Vagina (tissue), 2 donors: Measurements from ENCODE around the gene E2F1. TPM values are rescaled to one million over a fixed set of nuclear protein-coding genes. Genes with fewer than 3 reads are reported as not detected.

ENCODE experiments used
- DNase-seq, 2 donors: peaks; one replicate each; pipeline ENCODE4 v3.0.0-alpha.2; 2017; ENCODE audit errors: extremely low spot score in 2 of 2
- H3K27ac ChIP-seq: fragments of 200-600 bp; sonication (generic); one replicate; pipeline ENCODE4 v1.5.1; 2019
- H3K27me3 ChIP-seq: fragments of 200-600 bp; sonication (generic); one replicate; pipeline ENCODE4 v1.5.1; 2019
- H3K36me3 ChIP-seq, 2 donors: fragments of 200-600 bp; sonication (generic); one replicate each; pipeline ENCODE4 v1.5.1; 2017 to 2019
- H3K4me1 ChIP-seq: fragments of 200-600 bp; sonication (generic); one replicate; pipeline ENCODE4 v1.5.1; 2019
- H3K4me3 ChIP-seq, 2 donors: fragments of 200-600 bp; sonication (generic); 1 replicate in 1 of 2; 2 replicates in 1 of 2; pipeline ENCODE4 v1.5.1; 2016 to 2019
- H3K9me3 ChIP-seq: fragments of 200-600 bp; sonication (generic); one replicate; pipeline ENCODE4 v1.5.1; 2019
- POLR2A ChIP-seq, 2 donors: fragments of 450-650 bp; IDR thresholded peaks; one replicate each; pipeline ENCODE4 v1.6.1; 2017; ENCODE audit warnings: antibody characterized with exemption in 2 of 2, mild to moderate bottlenecking in 2 of 2, moderate library complexity in 2 of 2
- POLR2AphosphoS5 ChIP-seq, 2 donors: sonication (generic); formaldehyde crosslinking; IDR thresholded peaks; one replicate each; pipeline ENCODE4 v1.9.0; 2017; ENCODE audit warnings: antibody characterized with exemption in 2 of 2, mild to moderate bottlenecking in 2 of 2, low read depth in 1 of 2; ENCODE audit not compliant: insufficient read depth in 1 of 2
- intact Hi-C: fragments of 100-400 bp; cut with DNase I; formaldehyde crosslinking; loops from one replicate; pipeline ENCODE4 v1.15.1; 2023
- total RNA-seq: library from RNA; depleted of rRNA; stranded (reverse); fragments of >200 nt; gene quantifications from one replicate; pipeline ENCODE4 v1.2.3, GENCODE V29; 2016
- TF ChIP-seq, protein P1 (sequence below), 3 experiments: fragments of 450-650 bp in 2 of 3; fragments of 200-600 bp in 1 of 3; sonication (generic) in 1 of 3; IDR thresholded peaks; one replicate each; pipeline ENCODE4 v1.5.1; 2017 to 2019; ENCODE audit warnings: antibody characterized with exemption in 3 of 3, mild to moderate bottlenecking in 2 of 3, moderate library complexity in 2 of 3

Gene E2F1
- total RNA-seq, 1 donor from 2014 or later: 0.49 TPM

DNA sequence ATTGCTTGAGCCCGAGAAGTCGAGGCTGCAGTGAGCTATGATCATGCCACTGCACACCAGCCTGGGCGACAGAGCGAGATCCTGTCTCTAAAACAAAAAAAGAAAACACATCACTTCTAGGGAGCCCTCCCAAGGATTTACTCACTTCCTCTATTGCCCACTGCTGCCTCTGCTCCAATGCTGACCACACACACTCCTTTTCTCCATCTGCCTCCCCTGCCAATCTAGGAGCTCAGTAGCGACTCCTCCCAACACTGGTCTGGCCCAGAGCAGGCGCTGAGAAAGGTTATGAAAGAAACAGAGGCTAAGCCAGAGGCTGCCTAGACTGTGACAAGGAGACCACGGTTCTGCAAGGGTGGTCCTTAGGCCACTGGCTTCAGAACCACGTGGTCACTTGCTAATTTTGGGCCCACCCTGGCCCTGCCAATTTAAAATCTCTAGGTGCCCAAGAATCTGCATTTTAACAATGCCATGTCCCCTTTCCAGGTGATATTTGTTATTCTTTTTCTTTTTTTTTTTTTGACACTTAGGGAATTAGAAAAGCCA is 1.3 kb upstream of the E2F1 start:
- no peak for DNase-seq
- Histone ChIP-seq H3K4me1 (peaks cover 19% of the 10 kb centered on the region), H3K4me3 (no peak overlapping the region), H3K27me3 (no peaks in the 10 kb centered on the region), H3K9me3 (no peaks in the 10 kb centered on the region), H3K27ac (no peak overlapping the region), H3K36me3 (no peaks in the 10 kb centered on the region)
- no peak for TF ChIP-seq POLR2AphosphoS5 (IDR thresholded peaks at IDR 0.05; ENCODE audit: insufficient read depth in 1 of 2, low read depth in 1 of 2)
- TF ChIP-seq POLR2A (IDR thresholded peaks at IDR 0.05): no peak
- TF ChIP-seq, protein P1, sequence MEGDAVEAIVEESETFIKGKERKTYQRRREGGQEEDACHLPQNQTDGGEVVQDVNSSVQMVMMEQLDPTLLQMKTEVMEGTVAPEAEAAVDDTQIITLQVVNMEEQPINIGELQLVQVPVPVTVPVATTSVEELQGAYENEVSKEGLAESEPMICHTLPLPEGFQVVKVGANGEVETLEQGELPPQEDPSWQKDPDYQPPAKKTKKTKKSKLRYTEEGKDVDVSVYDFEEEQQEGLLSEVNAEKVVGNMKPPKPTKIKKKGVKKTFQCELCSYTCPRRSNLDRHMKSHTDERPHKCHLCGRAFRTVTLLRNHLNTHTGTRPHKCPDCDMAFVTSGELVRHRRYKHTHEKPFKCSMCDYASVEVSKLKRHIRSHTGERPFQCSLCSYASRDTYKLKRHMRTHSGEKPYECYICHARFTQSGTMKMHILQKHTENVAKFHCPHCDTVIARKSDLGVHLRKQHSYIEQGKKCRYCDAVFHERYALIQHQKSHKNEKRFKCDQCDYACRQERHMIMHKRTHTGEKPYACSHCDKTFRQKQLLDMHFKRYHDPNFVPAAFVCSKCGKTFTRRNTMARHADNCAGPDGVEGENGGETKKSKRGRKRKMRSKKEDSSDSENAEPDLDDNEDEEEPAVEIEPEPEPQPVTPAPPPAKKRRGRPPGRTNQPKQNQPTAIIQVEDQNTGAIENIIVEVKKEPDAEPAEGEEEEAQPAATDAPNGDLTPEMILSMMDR (IDR thresholded peaks at IDR 0.05): no peak
- intact Hi-C loops: no loop called here

DNA sequence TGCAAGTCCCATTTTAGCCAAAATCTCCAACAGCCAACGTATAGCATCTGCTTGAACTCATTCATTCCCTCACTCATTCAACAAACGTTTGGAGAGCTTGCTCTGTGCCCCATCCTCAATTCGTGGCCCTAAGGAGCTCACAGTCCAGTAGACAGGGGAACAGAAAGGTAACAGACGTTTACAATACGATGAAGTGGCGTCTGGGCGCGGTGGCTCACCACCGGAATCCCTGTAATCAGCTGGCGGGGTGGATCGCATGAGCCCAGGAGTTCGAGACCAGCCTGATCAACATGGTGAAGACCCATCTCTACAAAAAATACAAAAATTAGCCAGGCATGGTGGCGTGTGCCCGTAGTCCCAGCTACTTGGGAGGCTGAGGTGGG is 790 bp upstream of the E2F1 start:
- intact Hi-C loops: no loop called here
- Histone ChIP-seq H3K9me3 (no peaks in the 10 kb centered on the region), H3K4me3 (peak overlapping the region; percentile 35 to 59), H3K36me3 (no peaks in the 10 kb centered on the region), H3K27me3 (no peaks in the 10 kb centered on the region), H3K27ac (peak overlapping the region; percentile 68), H3K4me1 (peaks cover 19% of the 10 kb centered on the region)
- TF ChIP-seq POLR2A (IDR thresholded peaks at IDR 0.05) (no peak), POLR2AphosphoS5 (IDR thresholded peaks at IDR 0.05; ENCODE audit: insufficient read depth in 1 of 2, low read depth in 1 of 2) (no peak)
- TF ChIP-seq, protein P1 (IDR thresholded peaks at IDR 0.05): no peak
- DNase-seq: no peak

DNA sequence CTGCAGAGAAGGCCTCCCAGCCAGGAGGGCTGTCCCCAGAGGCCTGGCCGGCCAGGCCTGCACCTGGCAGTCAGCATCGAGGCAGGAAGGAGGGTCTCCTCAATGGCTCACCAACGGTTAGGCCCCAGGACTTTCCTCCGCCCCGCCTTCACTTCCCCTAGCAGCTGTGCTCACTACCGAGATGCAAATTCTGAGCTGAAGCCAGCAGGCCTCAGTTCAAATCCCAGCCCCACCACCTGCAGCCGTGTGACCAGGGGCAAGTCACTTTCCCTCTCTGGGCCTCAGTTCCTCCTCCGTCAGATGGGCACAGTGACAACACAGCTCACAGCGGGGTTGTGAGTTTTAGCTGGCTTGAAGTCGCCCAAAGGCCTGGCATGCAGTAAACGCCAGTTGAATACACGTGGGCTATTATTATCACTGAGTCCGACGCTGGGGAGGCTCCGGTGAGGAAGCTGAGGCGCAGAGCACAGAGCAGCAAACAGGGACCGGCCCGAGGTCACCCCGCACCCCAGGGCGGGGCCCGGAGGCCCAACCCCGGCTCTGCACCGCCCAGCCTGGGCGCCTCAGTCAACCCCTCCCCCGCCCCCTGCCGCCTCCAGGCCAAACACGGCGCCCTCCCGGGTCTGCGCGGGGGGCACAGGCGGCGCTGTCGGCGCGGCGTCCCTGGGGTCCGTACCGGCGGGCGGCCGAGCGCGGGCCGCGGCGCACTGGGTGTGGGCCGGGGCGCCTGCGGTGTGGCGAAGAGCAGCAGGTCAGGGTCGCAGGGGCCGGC is 671 bp downstream of the E2F1 start:
- no peaks in the 10 kb centered on the region for H3K9me3 ChIP-seq
- no peak for TF ChIP-seq POLR2AphosphoS5 (IDR thresholded peaks at IDR 0.05; ENCODE audit: insufficient read depth in 1 of 2, low read depth in 1 of 2)
- TF ChIP-seq, protein P1 (IDR thresholded peaks at IDR 0.05): no peak
- no peak for TF ChIP-seq POLR2A (IDR thresholded peaks at IDR 0.05)
- H3K36me3 ChIP-seq: no peaks in the 10 kb centered on the region
- peak overlapping the region; percentile 35 to 59 for H3K4me3 ChIP-seq
- intact Hi-C loops: no loop called here
- peak overlapping the region; percentile 23 for H3K27ac ChIP-seq
- no peaks in the 10 kb centered on the region for H3K27me3 ChIP-seq
- peaks cover 19% of the 10 kb centered on the region for H3K4me1 ChIP-seq
- no peak for DNase-seq

DNA sequence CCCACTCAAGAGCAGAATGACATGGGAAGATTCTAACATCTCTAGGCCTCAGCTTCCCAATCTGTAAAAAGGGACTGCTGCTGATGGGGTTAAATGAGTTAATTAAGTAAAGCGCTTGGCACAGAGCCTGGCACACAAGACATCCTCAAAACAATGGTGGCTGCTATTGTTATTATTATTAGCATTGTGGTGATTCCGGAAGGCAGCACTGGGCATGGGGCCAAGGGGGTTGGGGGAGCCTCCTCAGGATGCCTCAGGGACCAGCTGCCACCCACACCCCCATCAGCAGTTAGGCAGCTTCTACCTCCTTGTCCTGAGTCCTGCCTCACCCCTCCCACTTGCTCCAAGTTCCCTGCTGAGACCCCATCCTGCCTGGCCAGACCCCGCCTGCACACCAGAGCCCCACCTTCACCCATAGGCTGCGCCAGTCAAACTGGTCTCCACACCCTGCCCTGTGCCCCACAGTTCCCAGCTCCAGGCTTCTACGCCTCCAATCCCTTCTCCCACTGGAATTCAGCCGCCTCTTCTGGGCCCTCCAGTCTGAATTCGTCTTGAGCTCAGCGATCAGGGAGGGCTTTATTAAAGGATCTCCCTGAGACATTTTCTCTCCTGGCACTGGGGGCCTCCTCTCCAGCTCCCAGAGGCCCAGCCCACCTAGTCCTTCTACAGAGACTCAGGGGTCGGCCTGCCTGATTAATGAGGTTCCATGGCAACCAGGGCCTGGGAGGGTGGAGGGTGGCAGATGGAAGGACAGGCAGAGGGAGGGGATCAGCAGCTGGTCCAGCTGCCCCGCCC is 1.5 kb downstream of the E2F1 start:
- H3K4me1 ChIP-seq: peaks cover 19% of the 10 kb centered on the region
- TF ChIP-seq POLR2AphosphoS5 (IDR thresholded peaks at IDR 0.05; ENCODE audit: insufficient read depth in 1 of 2, low read depth in 1 of 2) (no peak), POLR2A (IDR thresholded peaks at IDR 0.05) (no peak)
- TF ChIP-seq, protein P1 (IDR thresholded peaks at IDR 0.05): no peak
- peak overlapping the region; percentile 23 for H3K27ac ChIP-seq
- H3K9me3 ChIP-seq: no peaks in the 10 kb centered on the region
- DNase-seq: no peak
- no peaks in the 10 kb centered on the region for H3K27me3 ChIP-seq
- H3K36me3 ChIP-seq: no peaks in the 10 kb centered on the region
- intact Hi-C loops: no loop called here
- H3K4me3 ChIP-seq: no peak overlapping the region
